WTC11 (cell line): ENCODE measurements around the gene AP4S1. TPM values are rescaled to one million over a fixed set of nuclear protein-coding genes. Genes with fewer than 3 reads are reported as not detected.

ENCODE experiments used
- ATAC-seq: fragments of 200-7000 bp; cut with Tn5 transposase; 2 replicates; pipeline ENCODE4 v1.10.0; 2021; ENCODE audit warnings: mild to moderate bottlenecking, moderate library complexity
- CTCF ChIA-PET: fragments of 300-600 bp; sonication (Branson Sonifier 250); formaldehyde crosslinking; loops from one replicate; lab custom pipeline; 2021; ENCODE audit warnings: antibody characterized with exemption; lab: Charles Lee
- POLR2A ChIA-PET: fragments of 350-600 bp; sonication (Branson Sonifier 250); formaldehyde crosslinking; loops from one replicate; lab custom pipeline; 2021; ENCODE audit warnings: antibody characterized with exemption; lab: Charles Lee
- DNase-seq: peaks from one replicate; pipeline ENCODE4 v3.0.0; 2021; ENCODE audit warnings: low spot score
- H3K27ac Mint-ChIP-seq: 2 replicates; pipeline ENCODE4 v1.8.0; 2021; ENCODE audit warnings: mixed read lengths
- H3K27me3 Mint-ChIP-seq: 2 replicates; pipeline ENCODE4 v1.8.0; 2021; ENCODE audit warnings: low read depth, mild to moderate bottlenecking, moderate library complexity, mixed read lengths
- H3K36me3 Mint-ChIP-seq: 2 replicates; pipeline ENCODE4 v1.8.0; 2021; ENCODE audit warnings: mixed read lengths
- H3K4me1 Mint-ChIP-seq: 2 replicates; pipeline ENCODE4 v1.8.0; 2022; ENCODE audit warnings: mixed read lengths
- H3K4me3 Mint-ChIP-seq: 2 replicates; pipeline ENCODE4 v1.8.0; 2021; ENCODE audit warnings: mild to moderate bottlenecking, moderate library complexity, mixed read lengths
- H3K9me3 Mint-ChIP-seq: 2 replicates; pipeline ENCODE4 v1.8.0; 2021; ENCODE audit warnings: mixed read lengths
- CBFB ChIP-seq: sonication (generic); formaldehyde crosslinking; IDR thresholded peaks from 2 replicates; pipeline ENCODE4 v1.8.1; 2022; ENCODE audit warnings: mild to moderate bottlenecking, low read depth, missing genetic modification reagents
- E2F4 ChIP-seq: sonication (generic); formaldehyde crosslinking; IDR thresholded peaks from 2 replicates; pipeline ENCODE4 v1.8.1; 2022; ENCODE audit warnings: low read depth, mild to moderate bottlenecking, moderate library complexity, missing genetic modification reagents, borderline replicate concordance
- HMGXB4 ChIP-seq: sonication (generic); formaldehyde crosslinking; IDR thresholded peaks from 2 replicates; pipeline ENCODE4 v1.8.1; 2023; ENCODE audit warnings: mild to moderate bottlenecking, moderate library complexity, missing genetic modification reagents
- IRF2 ChIP-seq: sonication (generic); formaldehyde crosslinking; IDR thresholded peaks from 2 replicates; pipeline ENCODE4 v1.8.0; 2022; ENCODE audit warnings: low read depth, missing genetic modification reagents, borderline replicate concordance
- MXD4 ChIP-seq: fragments of 250-450 bp; sonication (Bioruptor Pico); IDR thresholded peaks from 2 replicates; pipeline ENCODE4 v1.8.0; 2021; ENCODE audit warnings: mild to moderate bottlenecking, moderate library complexity, borderline replicate concordance
- MYBL2 ChIP-seq: sonication (generic); formaldehyde crosslinking; IDR thresholded peaks from 2 replicates; pipeline ENCODE4 v1.8.1; 2023; ENCODE audit warnings: mild to moderate bottlenecking, moderate library complexity, missing genetic modification reagents
- PRDM15 ChIP-seq: sonication (generic); formaldehyde crosslinking; IDR thresholded peaks from 2 replicates; pipeline ENCODE4 v1.8.0; 2022; ENCODE audit warnings: missing genetic modification reagents
- SMAD3 ChIP-seq: sonication (generic); formaldehyde crosslinking; IDR thresholded peaks from 2 replicates; pipeline ENCODE4 v1.8.0; 2022; ENCODE audit warnings: missing genetic modification reagents, mild to moderate bottlenecking, borderline replicate concordance
- SOX15 ChIP-seq: fragments of 250-450 bp; sonication (Bioruptor Pico); IDR thresholded peaks from 2 replicates; pipeline ENCODE4 v1.9.0; 2021; ENCODE audit warnings: mild to moderate bottlenecking
- TP53 ChIP-seq: sonication (generic); formaldehyde crosslinking; IDR thresholded peaks from 2 replicates; pipeline ENCODE4 v1.8.1; 2023; ENCODE audit warnings: mild to moderate bottlenecking, missing genetic modification reagents
- ZNF317 ChIP-seq: sonication (generic); formaldehyde crosslinking; IDR thresholded peaks from 2 replicates; pipeline ENCODE4 v1.8.1; 2023; ENCODE audit warnings: low read depth, mild to moderate bottlenecking, moderate library complexity, missing genetic modification reagents, borderline replicate concordance
- ZNF416 ChIP-seq: fragments of 250-450 bp; sonication (Bioruptor Pico); IDR thresholded peaks from 2 replicates; pipeline ENCODE4 v1.9.0; 2021; ENCODE audit warnings: mild to moderate bottlenecking, inconsistent platforms
- ZNF671 ChIP-seq: fragments of 250-450 bp; sonication (Bioruptor Pico); IDR thresholded peaks from 2 replicates; pipeline ENCODE4 v1.8.0; 2021; ENCODE audit warnings: mild to moderate bottlenecking
- total RNA-seq: library from RNA; stranded (reverse); gene quantifications from 3 replicates; pipeline ENCODE4 v1.2.3, GENCODE V29; 2021
- TF ChIP-seq, protein P1 (sequence below): sonication (generic); formaldehyde crosslinking; IDR thresholded peaks from 2 replicates; pipeline ENCODE4 v1.8.0; 2022; ENCODE audit warnings: mild to moderate bottlenecking, missing genetic modification reagents
- TF ChIP-seq, protein P2 (sequence below): sonication (generic); formaldehyde crosslinking; IDR thresholded peaks from 2 replicates; pipeline ENCODE4 v1.8.1; 2022; ENCODE audit warnings: low read depth, missing genetic modification reagents, borderline replicate concordance
- TF ChIP-seq, protein P3 (sequence below): fragments of 250-450 bp; sonication (Bioruptor Pico); IDR thresholded peaks from 2 replicates; pipeline ENCODE4 v1.9.0; 2021; ENCODE audit warnings: mild to moderate bottlenecking, borderline replicate concordance
- TF ChIP-seq, protein P4 (sequence below): sonication (generic); formaldehyde crosslinking; IDR thresholded peaks from 2 replicates; pipeline ENCODE4 v1.8.1; 2022; ENCODE audit warnings: mild to moderate bottlenecking, missing genetic modification reagents, moderate library complexity, borderline replicate concordance
- TF ChIP-seq, protein P5 (sequence below): sonication (generic); formaldehyde crosslinking; IDR thresholded peaks from 2 replicates; pipeline ENCODE4 v1.8.0; 2023; ENCODE audit warnings: missing genetic modification reagents
- TF ChIP-seq, protein P6 (sequence below): fragments of 250-450 bp; sonication (Bioruptor Pico); IDR thresholded peaks from 2 replicates; pipeline ENCODE4 v1.9.0; 2021; ENCODE audit warnings: mild to moderate bottlenecking

AP4S1 gene
- total RNA-seq, 1 experiment from 2014 or later: 7.0 TPM

DNA sequence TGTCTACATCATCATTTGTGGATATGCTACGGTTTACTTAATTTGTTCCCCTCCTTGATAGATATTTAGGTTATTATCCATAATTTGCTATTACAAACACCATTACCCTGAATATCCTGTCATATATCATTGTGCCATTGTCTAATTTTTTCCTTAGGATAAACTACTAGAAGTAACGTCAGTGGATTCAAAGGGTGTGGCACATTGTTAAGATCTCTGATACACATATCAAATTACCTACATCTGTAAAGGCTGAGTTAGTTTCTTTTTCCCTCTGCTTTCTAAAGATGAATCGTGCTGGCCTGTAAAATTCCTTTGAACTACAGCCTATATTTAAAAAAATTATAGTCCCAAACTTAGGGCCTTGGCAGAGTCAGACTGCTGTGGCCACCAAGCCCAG lies 54.6 kb downstream of the AP4S1 start:
- peaks cover 3% of the 10 kb centered on the region for H3K9me3 Mint-ChIP-seq
- ChIA-PET POLR2A (no interaction called here), CTCF (interaction anchor here (0.6 kb wide), 1 partner anchor 121 kb away, joined by 3 read pairs; no protein-coding TSS in a partner anchor)
- TF ChIP-seq, protein P1, sequence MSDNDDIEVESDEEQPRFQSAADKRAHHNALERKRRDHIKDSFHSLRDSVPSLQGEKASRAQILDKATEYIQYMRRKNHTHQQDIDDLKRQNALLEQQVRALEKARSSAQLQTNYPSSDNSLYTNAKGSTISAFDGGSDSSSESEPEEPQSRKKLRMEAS: no peak
- TF ChIP-seq HMGXB4 (CRISPR knock-in tag) (no peak), SMAD3 (CRISPR knock-in tag) (no peak), MYBL2 (CRISPR knock-in tag) (no peak), TP53 (CRISPR knock-in tag) (no peak), ZNF671 (no peak), MXD4 (CRISPR knock-in tag) (no peak), CBFB (CRISPR knock-in tag) (no peak), E2F4 (CRISPR knock-in tag) (no peak), SOX15 (CRISPR knock-in tag) (no peak), ZNF317 (no peak), PRDM15 (CRISPR knock-in tag) (no peak), ZNF416 (no peak), IRF2 (no peak)
- TF ChIP-seq, protein P2, sequence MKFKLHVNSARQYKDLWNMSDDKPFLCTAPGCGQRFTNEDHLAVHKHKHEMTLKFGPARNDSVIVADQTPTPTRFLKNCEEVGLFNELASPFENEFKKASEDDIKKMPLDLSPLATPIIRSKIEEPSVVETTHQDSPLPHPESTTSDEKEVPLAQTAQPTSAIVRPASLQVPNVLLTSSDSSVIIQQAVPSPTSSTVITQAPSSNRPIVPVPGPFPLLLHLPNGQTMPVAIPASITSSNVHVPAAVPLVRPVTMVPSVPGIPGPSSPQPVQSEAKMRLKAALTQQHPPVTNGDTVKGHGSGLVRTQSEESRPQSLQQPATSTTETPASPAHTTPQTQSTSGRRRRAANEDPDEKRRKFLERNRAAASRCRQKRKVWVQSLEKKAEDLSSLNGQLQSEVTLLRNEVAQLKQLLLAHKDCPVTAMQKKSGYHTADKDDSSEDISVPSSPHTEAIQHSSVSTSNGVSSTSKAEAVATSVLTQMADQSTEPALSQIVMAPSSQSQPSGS (CRISPR knock-in tag): no peak
- TF ChIP-seq, protein P3, sequence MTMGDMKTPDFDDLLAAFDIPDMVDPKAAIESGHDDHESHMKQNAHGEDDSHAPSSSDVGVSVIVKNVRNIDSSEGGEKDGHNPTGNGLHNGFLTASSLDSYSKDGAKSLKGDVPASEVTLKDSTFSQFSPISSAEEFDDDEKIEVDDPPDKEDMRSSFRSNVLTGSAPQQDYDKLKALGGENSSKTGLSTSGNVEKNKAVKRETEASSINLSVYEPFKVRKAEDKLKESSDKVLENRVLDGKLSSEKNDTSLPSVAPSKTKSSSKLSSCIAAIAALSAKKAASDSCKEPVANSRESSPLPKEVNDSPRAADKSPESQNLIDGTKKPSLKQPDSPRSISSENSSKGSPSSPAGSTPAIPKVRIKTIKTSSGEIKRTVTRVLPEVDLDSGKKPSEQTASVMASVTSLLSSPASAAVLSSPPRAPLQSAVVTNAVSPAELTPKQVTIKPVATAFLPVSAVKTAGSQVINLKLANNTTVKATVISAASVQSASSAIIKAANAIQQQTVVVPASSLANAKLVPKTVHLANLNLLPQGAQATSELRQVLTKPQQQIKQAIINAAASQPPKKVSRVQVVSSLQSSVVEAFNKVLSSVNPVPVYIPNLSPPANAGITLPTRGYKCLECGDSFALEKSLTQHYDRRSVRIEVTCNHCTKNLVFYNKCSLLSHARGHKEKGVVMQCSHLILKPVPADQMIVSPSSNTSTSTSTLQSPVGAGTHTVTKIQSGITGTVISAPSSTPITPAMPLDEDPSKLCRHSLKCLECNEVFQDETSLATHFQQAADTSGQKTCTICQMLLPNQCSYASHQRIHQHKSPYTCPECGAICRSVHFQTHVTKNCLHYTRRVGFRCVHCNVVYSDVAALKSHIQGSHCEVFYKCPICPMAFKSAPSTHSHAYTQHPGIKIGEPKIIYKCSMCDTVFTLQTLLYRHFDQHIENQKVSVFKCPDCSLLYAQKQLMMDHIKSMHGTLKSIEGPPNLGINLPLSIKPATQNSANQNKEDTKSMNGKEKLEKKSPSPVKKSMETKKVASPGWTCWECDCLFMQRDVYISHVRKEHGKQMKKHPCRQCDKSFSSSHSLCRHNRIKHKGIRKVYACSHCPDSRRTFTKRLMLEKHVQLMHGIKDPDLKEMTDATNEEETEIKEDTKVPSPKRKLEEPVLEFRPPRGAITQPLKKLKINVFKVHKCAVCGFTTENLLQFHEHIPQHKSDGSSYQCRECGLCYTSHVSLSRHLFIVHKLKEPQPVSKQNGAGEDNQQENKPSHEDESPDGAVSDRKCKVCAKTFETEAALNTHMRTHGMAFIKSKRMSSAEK (CRISPR knock-in tag): no peak
- TF ChIP-seq, protein P4, sequence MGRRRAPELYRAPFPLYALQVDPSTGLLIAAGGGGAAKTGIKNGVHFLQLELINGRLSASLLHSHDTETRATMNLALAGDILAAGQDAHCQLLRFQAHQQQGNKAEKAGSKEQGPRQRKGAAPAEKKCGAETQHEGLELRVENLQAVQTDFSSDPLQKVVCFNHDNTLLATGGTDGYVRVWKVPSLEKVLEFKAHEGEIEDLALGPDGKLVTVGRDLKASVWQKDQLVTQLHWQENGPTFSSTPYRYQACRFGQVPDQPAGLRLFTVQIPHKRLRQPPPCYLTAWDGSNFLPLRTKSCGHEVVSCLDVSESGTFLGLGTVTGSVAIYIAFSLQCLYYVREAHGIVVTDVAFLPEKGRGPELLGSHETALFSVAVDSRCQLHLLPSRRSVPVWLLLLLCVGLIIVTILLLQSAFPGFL: no peak
- TF ChIP-seq, protein P5, sequence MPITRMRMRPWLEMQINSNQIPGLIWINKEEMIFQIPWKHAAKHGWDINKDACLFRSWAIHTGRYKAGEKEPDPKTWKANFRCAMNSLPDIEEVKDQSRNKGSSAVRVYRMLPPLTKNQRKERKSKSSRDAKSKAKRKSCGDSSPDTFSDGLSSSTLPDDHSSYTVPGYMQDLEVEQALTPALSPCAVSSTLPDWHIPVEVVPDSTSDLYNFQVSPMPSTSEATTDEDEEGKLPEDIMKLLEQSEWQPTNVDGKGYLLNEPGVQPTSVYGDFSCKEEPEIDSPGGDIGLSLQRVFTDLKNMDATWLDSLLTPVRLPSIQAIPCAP: no peak
- TF ChIP-seq, protein P6, sequence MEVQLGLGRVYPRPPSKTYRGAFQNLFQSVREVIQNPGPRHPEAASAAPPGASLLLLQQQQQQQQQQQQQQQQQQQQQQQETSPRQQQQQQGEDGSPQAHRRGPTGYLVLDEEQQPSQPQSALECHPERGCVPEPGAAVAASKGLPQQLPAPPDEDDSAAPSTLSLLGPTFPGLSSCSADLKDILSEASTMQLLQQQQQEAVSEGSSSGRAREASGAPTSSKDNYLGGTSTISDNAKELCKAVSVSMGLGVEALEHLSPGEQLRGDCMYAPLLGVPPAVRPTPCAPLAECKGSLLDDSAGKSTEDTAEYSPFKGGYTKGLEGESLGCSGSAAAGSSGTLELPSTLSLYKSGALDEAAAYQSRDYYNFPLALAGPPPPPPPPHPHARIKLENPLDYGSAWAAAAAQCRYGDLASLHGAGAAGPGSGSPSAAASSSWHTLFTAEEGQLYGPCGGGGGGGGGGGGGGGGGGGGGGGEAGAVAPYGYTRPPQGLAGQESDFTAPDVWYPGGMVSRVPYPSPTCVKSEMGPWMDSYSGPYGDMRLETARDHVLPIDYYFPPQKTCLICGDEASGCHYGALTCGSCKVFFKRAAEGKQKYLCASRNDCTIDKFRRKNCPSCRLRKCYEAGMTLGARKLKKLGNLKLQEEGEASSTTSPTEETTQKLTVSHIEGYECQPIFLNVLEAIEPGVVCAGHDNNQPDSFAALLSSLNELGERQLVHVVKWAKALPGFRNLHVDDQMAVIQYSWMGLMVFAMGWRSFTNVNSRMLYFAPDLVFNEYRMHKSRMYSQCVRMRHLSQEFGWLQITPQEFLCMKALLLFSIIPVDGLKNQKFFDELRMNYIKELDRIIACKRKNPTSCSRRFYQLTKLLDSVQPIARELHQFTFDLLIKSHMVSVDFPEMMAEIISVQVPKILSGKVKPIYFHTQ: no peak

More for the DNA sequence above, 54.6 kb downstream of the AP4S1 start:
- Mint-ChIP-seq H3K4me1 (no peaks in the 10 kb centered on the region), H3K27ac (no peak overlapping the region), H3K36me3 (peaks cover 8% of the 10 kb centered on the region), H3K27me3 (no peaks in the 10 kb centered on the region), H3K4me3 (no peak overlapping the region)
- ATAC-seq (no peak), DNase-seq (no peak)
